HepG2 (cell line): ENCODE measurements around the gene TDRD9. TPM values are rescaled to one million over a fixed set of nuclear protein-coding genes. Genes with fewer than 3 reads are reported as not detected.

Experiments
- JUNB ChIP-seq: sonication (generic); formaldehyde crosslinking; IDR thresholded peaks from 2 replicates; pipeline ENCODE4 v1.8.0; 2022; ENCODE audit warnings: missing genetic modification reagents, mild to moderate bottlenecking, borderline replicate concordance
- MAZ ChIP-seq, 2 experiments: sonication (generic) in 1 of 2; formaldehyde crosslinking in 1 of 2; IDR thresholded peaks; 2 replicates each; pipeline versions ENCODE4 v1.5.0 to v1.6.1; 2012 to 2020; ENCODE audit warnings: low read depth in 2 of 2, mild to moderate bottlenecking in 2 of 2, borderline replicate concordance in 1 of 2, improper control_type of control experiment in 1 of 2, low read length in 1 of 2, missing genetic modification reagents in 1 of 2, moderate library complexity in 1 of 2
- MIER3 ChIP-seq: IDR thresholded peaks from 2 replicates; pipeline ENCODE4 v1.6.1; 2016; ENCODE audit warnings: missing compliant biosample characterization, borderline replicate concordance
- NCOA1 ChIP-seq: sonication (generic); formaldehyde crosslinking; IDR thresholded peaks from 2 replicates; pipeline ENCODE4 v1.9.0; 2021; ENCODE audit warnings: missing genetic modification reagents
- NFAT5 ChIP-seq: sonication (generic); formaldehyde crosslinking; IDR thresholded peaks from 2 replicates; pipeline ENCODE4 v1.4.0; 2020; ENCODE audit warnings: missing genetic modification reagents
- NFYB ChIP-seq: sonication (generic); formaldehyde crosslinking; IDR thresholded peaks from 2 replicates; pipeline ENCODE4 v1.4.0; 2020; ENCODE audit warnings: missing genetic modification reagents
- NR2F6 ChIP-seq, 2 experiments: IDR thresholded peaks; 2 replicates each; pipeline ENCODE4 v1.6.1; 2016; ENCODE audit warnings: antibody characterized with exemption in 1 of 2, mild to moderate bottlenecking in 1 of 2
- ZBTB14 ChIP-seq: sonication (generic); formaldehyde crosslinking; IDR thresholded peaks from 2 replicates; pipeline ENCODE4 v1.4.0; 2020; ENCODE audit warnings: missing genetic modification reagents
- ZBTB40 ChIP-seq, 2 experiments: fragments of 450-650 bp in 1 of 2; sonication (generic) in 1 of 2; formaldehyde crosslinking in 1 of 2; IDR thresholded peaks; 2 replicates each; pipeline versions ENCODE4 v1.6.1 to v1.8.0; 2016 to 2022; ENCODE audit warnings: antibody characterized with exemption in 1 of 2, mild to moderate bottlenecking in 1 of 2, missing genetic modification reagents in 1 of 2
- ZFY ChIP-seq: sonication (generic); formaldehyde crosslinking; IDR thresholded peaks from 2 replicates; pipeline ENCODE4 v1.4.0; 2020; ENCODE audit warnings: missing genetic modification reagents
- ZKSCAN8 ChIP-seq: IDR thresholded peaks from 2 replicates; pipeline ENCODE4 v1.6.1; 2016; ENCODE audit warnings: borderline replicate concordance, missing genetic modification reagents, missing compliant biosample characterization
- polyA plus RNA-seq, 8 experiments: library from polyadenylated mRNA; depleted of rRNA in 3 of 8; stranded (reverse) in 7 of 8; unstranded in 1 of 8; fragments of >200 nt; fragmentation: Illumina TruSeq in 4 of 8; extraction: Trizol in 4 of 8; gene quantifications; 2 replicates each; pipeline versions ENCODE4 v1.2.1 to v1.2.3, GENCODE V29; 2011 to 2016; ENCODE audit warnings: low read depth in 4 of 8, missing spikeins in 1 of 8, mixed read lengths in 1 of 8; ENCODE audit not compliant: insufficient read depth in 1 of 8
- total RNA-seq, 5 experiments: library from RNA; depleted of rRNA; stranded (reverse); fragments of >200 nt; fragmentation: Illumina TruSeq; extraction: Trizol; gene quantifications; 2 replicates each; pipeline ENCODE4 v1.2.3, GENCODE V29; 2016; ENCODE audit warnings: low read depth in 1 of 5

Gene TDRD9
- total and polyA plus RNA-seq, 2 of the 13 experiments (the other 11 are each of a cell fraction or from before 2014, with no cell fraction given): not detected

- TF ChIP-seq ZBTB14 (CRISPR knock-in tag) (no peak), ZBTB40 (IDR thresholded peaks at IDR 0.05) (no peak), ZBTB40 (CRISPR knock-in tag; IDR thresholded peaks at IDR 0.05) (peak; percentile 94), ZKSCAN8 (peak; percentile 73), JUNB (peak; percentile 85), MIER3 (no peak; the same call in 1 of the 2 replicates), ZFY (CRISPR knock-in tag) (peak; percentile 95), NFAT5 (peak; percentile 92), MAZ (IDR thresholded peaks at IDR 0.05; ENCODE audit: borderline replicate concordance, low read depth, low read length) (no peak), MAZ (CRISPR knock-in tag; IDR thresholded peaks at IDR 0.05; ENCODE audit: low read depth) (peak; percentile 91), NFYB (peak; percentile 30; the same call in 1 of the 2 replicates), NCOA1 (peak; percentile 99), NR2F6 (IDR thresholded peaks at IDR 0.05) (peak; percentile 39; the same call in 1 of the 2 replicates), NR2F6 (CRISPR knock-in tag; IDR thresholded peaks at IDR 0.05) (peak; percentile 88)
These were observed 46.7 kb upstream of the TDRD9 start (continued) for GRCh38 chr14:103881268-103882201.
